MCF 10A (cell line): ENCODE results near the gene POMT2. TPM values are rescaled to one million over a fixed set of nuclear protein-coding genes. Genes with fewer than 3 reads are reported as not detected.
A peak's percentile ranks its signal among the peaks of the same experiment; 100 is the strongest.

Experiments
- Bru-seq: library from RNA; stranded (reverse); fragments of 400-500 nt; gene quantifications from one replicate; lab custom pipeline; 2021; lab: Mats Ljungman, UMichigan
- BruChase-seq, 2 experiments: library from RNA; stranded (reverse); fragments of 400-500 nt; gene quantifications; one replicate each; lab custom pipeline; 2021; lab: Mats Ljungman, UMichigan
- BruUV-seq: library from RNA; stranded (reverse); fragments of 400-500 nt; replicated peaks from 2 replicates; lab custom pipeline; 2021; lab: Mats Ljungman, UMichigan
- CTCF ChIA-PET: fragments of 300-600 bp; sonication (Branson Sonifier 250); formaldehyde crosslinking; extraction: SDS; loops from one replicate; lab custom pipeline; 2021; ENCODE audit warnings: antibody characterized with exemption, inconsistent platforms; lab: Yijun Ruan, JAX
- POLR2A ChIA-PET: fragments of 300-600, 350-650 bp; sonication (Branson Sonifier 250); formaldehyde crosslinking; extraction: SDS; loops from one replicate; lab custom pipeline; 2020; ENCODE audit warnings: antibody characterized with exemption, inconsistent platforms; lab: Yijun Ruan, JAX
- DNase-seq: peaks from one replicate; pipeline ENCODE4 v3.0.0-alpha.2; 2018; ENCODE audit not compliant: unreplicated experiment
- H3K27ac Mint-ChIP-seq: one replicate; pipeline ENCODE4 v1.8.0; 2022; ENCODE audit warnings: mild to moderate bottlenecking, low read depth, mixed read lengths; ENCODE audit not compliant: unreplicated experiment
- H3K27me3 Mint-ChIP-seq: one replicate; pipeline ENCODE4 v1.8.0; 2022; ENCODE audit warnings: mixed read lengths; ENCODE audit not compliant: insufficient read depth, unreplicated experiment
- H3K36me3 Mint-ChIP-seq: one replicate; pipeline ENCODE4 v1.8.0; 2022; ENCODE audit warnings: mild to moderate bottlenecking, moderate library complexity, mixed read lengths; ENCODE audit not compliant: insufficient read depth, unreplicated experiment
- H3K4me1 Mint-ChIP-seq: one replicate; pipeline ENCODE4 v1.8.0; 2022; ENCODE audit warnings: mixed read lengths; ENCODE audit not compliant: insufficient read depth, unreplicated experiment
- H3K4me3 Mint-ChIP-seq: one replicate; pipeline ENCODE4 v1.8.0; 2022; ENCODE audit warnings: mild to moderate bottlenecking, moderate library complexity, mixed read lengths; ENCODE audit not compliant: unreplicated experiment
- H3K9me3 Mint-ChIP-seq: one replicate; pipeline ENCODE4 v1.8.0; 2022; ENCODE audit warnings: mixed read lengths; ENCODE audit not compliant: unreplicated experiment
- intact Hi-C: fragments of 100-400 bp; cut with micrococcal nuclease; formaldehyde crosslinking; loops from 2 replicates; pipeline ENCODE4 v1.14.1; 2022
- long read RNA-seq: library from polyadenylated mRNA; stranded (forward); transcript quantifications from one replicate; pipeline ENCODE4 v2.0.0, GENCODE V29; 2022
- total RNA-seq: library from RNA; stranded (reverse); gene quantifications from 2 replicates; pipeline ENCODE4 v1.2.3, GENCODE V29; 2022
- TF ChIP-seq, protein P1 (sequence below): fragments of 200-600 bp; IDR thresholded peaks from one replicate; pipeline ENCODE4 v1.8.0; 2022; ENCODE audit warnings: antibody characterized with exemption, mild to moderate bottlenecking; ENCODE audit not compliant: unreplicated experiment

The POMT2 gene, protein sequence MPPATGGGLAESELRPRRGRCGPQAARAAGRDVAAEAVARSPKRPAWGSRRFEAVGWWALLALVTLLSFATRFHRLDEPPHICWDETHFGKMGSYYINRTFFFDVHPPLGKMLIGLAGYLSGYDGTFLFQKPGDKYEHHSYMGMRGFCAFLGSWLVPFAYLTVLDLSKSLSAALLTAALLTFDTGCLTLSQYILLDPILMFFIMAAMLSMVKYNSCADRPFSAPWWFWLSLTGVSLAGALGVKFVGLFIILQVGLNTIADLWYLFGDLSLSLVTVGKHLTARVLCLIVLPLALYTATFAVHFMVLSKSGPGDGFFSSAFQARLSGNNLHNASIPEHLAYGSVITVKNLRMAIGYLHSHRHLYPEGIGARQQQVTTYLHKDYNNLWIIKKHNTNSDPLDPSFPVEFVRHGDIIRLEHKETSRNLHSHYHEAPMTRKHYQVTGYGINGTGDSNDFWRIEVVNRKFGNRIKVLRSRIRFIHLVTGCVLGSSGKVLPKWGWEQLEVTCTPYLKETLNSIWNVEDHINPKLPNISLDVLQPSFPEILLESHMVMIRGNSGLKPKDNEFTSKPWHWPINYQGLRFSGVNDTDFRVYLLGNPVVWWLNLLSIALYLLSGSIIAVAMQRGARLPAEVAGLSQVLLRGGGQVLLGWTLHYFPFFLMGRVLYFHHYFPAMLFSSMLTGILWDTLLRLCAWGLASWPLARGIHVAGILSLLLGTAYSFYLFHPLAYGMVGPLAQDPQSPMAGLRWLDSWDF
- total RNA-seq (32.1 and 33.0 TPM in 2 replicates), Bru-seq, nascent RNA (percentile 61 among the genes with signal in this experiment), BruChase-seq, experiment 1, labeled RNA remaining after a 6-hour chase (percentile 63 among the genes with signal in this experiment), BruChase-seq, experiment 2, labeled RNA remaining after a 2-hour chase (percentile 67 among the genes with signal in this experiment)
- long read RNA-seq, full-length matches to known transcripts: 8 of 29 reads
- long read RNA-seq, partial matches to known transcripts: 12 of 29 reads
- long read RNA-seq, other reads (novel, unspliced or antisense): 9 of 29 reads

DNA sequence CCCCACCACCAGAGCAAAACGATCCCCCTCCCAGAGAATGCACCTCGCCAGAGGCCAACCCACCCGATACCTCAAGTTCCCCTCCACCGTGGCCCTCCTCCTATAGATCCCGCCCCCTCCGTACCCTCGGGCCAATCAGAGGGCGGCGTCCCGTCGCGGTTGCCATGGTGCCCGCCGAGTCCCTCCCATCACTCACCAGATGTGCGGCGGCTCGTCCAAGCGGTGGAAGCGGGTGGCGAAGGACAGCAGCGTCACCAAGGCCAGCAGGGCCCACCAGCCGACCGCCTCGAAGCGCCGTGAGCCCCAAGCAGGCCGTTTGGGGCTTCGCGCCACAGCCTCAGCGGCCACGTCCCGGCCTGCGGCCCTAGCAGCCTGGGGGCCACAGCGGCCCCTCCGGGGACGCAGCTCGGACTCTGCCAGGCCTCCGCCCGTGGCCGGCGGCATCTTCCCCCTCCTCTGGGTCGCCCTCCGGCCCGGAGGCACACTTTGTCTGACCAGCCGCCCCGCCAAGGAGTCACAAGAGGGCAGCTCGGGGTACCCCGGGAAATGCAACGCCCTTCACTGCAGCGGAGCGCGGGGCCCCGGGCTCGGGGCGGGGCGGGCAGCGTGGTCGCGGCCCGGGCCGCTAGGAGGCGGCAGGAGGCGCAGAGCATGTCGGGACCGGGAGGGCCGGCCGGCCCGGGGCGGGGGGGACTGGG is at the start of gene POMT2:
Gene POMT2 (minus strand): TSS at position 646 of the 698 bp plus-strand sequence. CDS start 202 bp downstream, at position 444.
- Mint-ChIP-seq H3K9me3 (no peaks in the 10 kb centered on the region), H3K36me3 (no peaks in the 10 kb centered on the region), H3K27me3 (no peaks in the 10 kb centered on the region), H3K4me1 (peaks cover 28% of the 10 kb centered on the region), H3K27ac (peak within 1 kb of the TSS; percentile 95), H3K4me3 (peak within 1 kb of the TSS; percentile 83)
- TF ChIP-seq, protein P1, sequence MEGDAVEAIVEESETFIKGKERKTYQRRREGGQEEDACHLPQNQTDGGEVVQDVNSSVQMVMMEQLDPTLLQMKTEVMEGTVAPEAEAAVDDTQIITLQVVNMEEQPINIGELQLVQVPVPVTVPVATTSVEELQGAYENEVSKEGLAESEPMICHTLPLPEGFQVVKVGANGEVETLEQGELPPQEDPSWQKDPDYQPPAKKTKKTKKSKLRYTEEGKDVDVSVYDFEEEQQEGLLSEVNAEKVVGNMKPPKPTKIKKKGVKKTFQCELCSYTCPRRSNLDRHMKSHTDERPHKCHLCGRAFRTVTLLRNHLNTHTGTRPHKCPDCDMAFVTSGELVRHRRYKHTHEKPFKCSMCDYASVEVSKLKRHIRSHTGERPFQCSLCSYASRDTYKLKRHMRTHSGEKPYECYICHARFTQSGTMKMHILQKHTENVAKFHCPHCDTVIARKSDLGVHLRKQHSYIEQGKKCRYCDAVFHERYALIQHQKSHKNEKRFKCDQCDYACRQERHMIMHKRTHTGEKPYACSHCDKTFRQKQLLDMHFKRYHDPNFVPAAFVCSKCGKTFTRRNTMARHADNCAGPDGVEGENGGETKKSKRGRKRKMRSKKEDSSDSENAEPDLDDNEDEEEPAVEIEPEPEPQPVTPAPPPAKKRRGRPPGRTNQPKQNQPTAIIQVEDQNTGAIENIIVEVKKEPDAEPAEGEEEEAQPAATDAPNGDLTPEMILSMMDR: peak; percentile 28
- intact Hi-C loops: loop anchor here (5.0 kb wide), 1 partner anchor 137 kb away; the partner anchor contains the start of genes AHSA1 and VIPAS39
- CTCF ChIA-PET: interaction anchor here (0.6 to 3.1 kb wide), 5 partner anchors 16 to 170 kb away, joined by 4 to 10 read pairs (median 6); no protein-coding TSS in a partner anchor
- POLR2A ChIA-PET: interaction anchor here (0.6 to 4.4 kb wide), 18 partner anchors 8 to 388 kb away, joined by 3 to 39 read pairs (median 4); partner anchors contain the start of genes AHSA1, CIPC, SAMD15 and TMED8
- DNase-seq: peak; percentile 93
- no TSS peak for BruUV-seq

DNA sequence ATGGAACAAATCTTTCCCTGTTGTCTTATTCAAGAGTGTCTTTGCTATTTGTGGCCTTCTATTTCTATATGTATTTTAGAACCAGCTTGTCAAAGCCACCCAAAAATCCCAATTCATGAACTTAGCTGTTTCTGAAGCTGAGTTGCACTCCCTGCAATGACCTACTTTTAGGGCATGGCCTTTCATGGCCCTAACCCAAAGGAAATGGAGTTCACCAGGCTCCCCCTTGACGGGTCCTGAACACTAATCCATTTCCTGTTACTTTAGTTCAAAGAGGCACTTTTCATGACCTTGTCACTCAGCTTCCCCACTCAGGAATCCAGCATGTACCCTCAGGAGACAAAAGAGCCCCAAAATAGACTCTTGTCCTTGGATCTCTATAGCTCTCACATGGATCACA is 48.6 kb upstream of the POMT2 start:
- Mint-ChIP-seq H3K27me3 (no peaks in the 10 kb centered on the region), H3K9me3 (no peaks in the 10 kb centered on the region), H3K36me3 (no peaks in the 10 kb centered on the region), H3K27ac (no peak overlapping the region), H3K4me3 (no peak overlapping the region), H3K4me1 (no peaks in the 10 kb centered on the region)
- ChIA-PET POLR2A (no interaction called here), CTCF (interaction anchor here (0.6 to 0.7 kb wide), 2 partner anchors 28 to 248 kb away, joined by 3 read pairs; no protein-coding TSS in a partner anchor)
- BruUV-seq: no TSS peak
- TF ChIP-seq, protein P1: no peak
- intact Hi-C loops: no loop called here
- DNase-seq: no peak

DNA sequence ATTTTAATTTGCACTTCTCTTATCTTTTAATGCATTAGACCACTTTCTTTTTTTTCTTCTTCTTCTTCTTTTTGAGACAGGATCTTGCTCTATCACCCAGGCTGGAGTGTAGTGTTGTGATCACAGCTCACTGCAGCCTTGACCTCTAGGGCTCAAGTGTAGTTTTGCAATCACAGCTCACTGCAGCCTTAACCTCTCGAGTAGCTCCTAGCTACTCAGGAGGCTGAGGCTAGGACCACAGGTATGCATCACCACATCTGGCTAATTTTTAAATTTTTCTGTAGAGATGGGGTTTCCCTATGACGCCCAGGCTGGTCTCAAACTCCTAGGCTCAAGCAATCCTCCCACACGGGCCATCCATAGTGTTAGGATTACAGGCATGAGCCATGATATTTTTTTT is 43.5 kb upstream of the POMT2 start:
- Mint-ChIP-seq H3K36me3 (peaks cover 8% of the 10 kb centered on the region), H3K4me3 (no peak overlapping the region), H3K4me1 (no peaks in the 10 kb centered on the region), H3K27ac (no peak overlapping the region), H3K27me3 (no peaks in the 10 kb centered on the region), H3K9me3 (no peaks in the 10 kb centered on the region)
- ChIA-PET POLR2A (no interaction called here), CTCF (interaction anchor here (1.5 kb wide), 1 partner anchor 48 kb away, joined by 3 read pairs; no protein-coding TSS in a partner anchor)
- no TSS peak for BruUV-seq
- DNase-seq: no peak
- intact Hi-C loops: no loop called here
- TF ChIP-seq, protein P1: no peak
